ENCODE data around the gene TACC2. TPM values are rescaled to one million over a fixed set of nuclear protein-coding genes. Genes with fewer than 3 reads are reported as not detected.
"Not testable (repeated sequence)": the region's sequence is repeated elsewhere in the genome, so short reads cannot be mapped to it uniquely, and the experiment has no call there.

The TACC2 gene
- total RNA-seq, 4 donors from 2014 or later = 95.9 to 122 (median 114) TPM

DNA sequence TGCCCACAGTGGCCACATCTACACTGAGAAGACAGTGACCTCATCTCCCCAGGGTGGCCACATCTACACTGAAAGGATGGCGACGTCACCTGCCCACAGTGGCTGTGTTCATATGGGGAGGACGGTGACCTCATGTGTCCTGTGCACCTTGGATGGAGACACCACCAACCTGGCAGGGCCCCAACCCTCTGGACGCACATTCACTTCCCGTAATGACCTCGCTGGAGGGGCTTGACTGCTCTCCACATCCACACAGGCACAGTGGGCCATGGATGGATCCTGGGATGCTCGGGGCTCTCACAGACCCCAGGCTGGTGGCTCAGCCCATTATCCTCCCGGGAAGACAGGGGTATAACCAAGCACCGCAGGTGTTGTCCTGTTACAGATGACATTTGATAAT, 212.4 kb downstream of the TACC2 start:
- no peak for DNase-seq
- peaks cover 0 to 7% of the 10 kb centered on the region in 2 donors for H3K4me1 ChIP-seq
- intact Hi-C loops (cut with DNase I) = no loop called here
- H3K9me3 ChIP-seq = no peaks in the 10 kb centered on the region
- no peaks in the 10 kb centered on the region for H3K27me3 ChIP-seq
- TF ChIP-seq POLR2A (IDR thresholded peaks at IDR 0.05) = no peak
- TF ChIP-seq, protein P1, sequence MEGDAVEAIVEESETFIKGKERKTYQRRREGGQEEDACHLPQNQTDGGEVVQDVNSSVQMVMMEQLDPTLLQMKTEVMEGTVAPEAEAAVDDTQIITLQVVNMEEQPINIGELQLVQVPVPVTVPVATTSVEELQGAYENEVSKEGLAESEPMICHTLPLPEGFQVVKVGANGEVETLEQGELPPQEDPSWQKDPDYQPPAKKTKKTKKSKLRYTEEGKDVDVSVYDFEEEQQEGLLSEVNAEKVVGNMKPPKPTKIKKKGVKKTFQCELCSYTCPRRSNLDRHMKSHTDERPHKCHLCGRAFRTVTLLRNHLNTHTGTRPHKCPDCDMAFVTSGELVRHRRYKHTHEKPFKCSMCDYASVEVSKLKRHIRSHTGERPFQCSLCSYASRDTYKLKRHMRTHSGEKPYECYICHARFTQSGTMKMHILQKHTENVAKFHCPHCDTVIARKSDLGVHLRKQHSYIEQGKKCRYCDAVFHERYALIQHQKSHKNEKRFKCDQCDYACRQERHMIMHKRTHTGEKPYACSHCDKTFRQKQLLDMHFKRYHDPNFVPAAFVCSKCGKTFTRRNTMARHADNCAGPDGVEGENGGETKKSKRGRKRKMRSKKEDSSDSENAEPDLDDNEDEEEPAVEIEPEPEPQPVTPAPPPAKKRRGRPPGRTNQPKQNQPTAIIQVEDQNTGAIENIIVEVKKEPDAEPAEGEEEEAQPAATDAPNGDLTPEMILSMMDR (IDR thresholded peaks at IDR 0.05) = no peak
- H3K4me3 ChIP-seq (replicated peaks in 1 of 3) = no peak overlapping the region
- 89 to 96% methylated on average over 3 to 9 of the region's 9 CpGs for WGBS, 2 donors
- no peak overlapping the region for H3K27ac ChIP-seq
- H3K36me3 ChIP-seq = peaks cover 6 to 7% of the 10 kb centered on the region in 2 donors

DNA sequence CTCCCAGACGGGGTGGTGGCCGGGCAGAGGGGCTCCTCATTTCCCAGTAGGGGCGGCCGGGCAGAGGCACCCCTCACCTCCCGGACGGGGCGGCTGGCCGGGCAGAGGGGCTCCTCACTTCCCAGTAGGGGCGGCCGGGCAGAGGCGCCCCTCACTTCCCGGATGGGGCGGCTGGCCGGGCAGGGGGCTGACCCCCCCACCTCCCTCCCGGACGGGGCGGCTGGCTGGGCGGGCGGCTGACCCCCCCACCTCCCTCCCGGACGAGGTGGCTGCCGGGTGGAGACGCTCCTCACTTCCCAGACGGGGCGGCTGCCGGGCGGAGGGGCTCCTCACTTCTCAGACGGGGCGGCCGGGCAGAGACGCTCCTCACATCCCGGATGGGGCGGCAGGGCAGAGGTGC, 214.2 kb downstream of the TACC2 start:
- WGBS, 2 donors = 94 to 100% methylated on average over 6 to 11 of the region's 33 CpGs
- H3K36me3 ChIP-seq; H3K4me3 ChIP-seq (replicated peaks in 1 of 3); H3K27me3 ChIP-seq; intact Hi-C loops (cut with DNase I); H3K27ac ChIP-seq; H3K9me3 ChIP-seq; DNase-seq: not testable (repeated sequence)
- H3K4me1 ChIP-seq = peaks cover 7 to 13% of the 10 kb centered on the region in 2 donors

DNA sequence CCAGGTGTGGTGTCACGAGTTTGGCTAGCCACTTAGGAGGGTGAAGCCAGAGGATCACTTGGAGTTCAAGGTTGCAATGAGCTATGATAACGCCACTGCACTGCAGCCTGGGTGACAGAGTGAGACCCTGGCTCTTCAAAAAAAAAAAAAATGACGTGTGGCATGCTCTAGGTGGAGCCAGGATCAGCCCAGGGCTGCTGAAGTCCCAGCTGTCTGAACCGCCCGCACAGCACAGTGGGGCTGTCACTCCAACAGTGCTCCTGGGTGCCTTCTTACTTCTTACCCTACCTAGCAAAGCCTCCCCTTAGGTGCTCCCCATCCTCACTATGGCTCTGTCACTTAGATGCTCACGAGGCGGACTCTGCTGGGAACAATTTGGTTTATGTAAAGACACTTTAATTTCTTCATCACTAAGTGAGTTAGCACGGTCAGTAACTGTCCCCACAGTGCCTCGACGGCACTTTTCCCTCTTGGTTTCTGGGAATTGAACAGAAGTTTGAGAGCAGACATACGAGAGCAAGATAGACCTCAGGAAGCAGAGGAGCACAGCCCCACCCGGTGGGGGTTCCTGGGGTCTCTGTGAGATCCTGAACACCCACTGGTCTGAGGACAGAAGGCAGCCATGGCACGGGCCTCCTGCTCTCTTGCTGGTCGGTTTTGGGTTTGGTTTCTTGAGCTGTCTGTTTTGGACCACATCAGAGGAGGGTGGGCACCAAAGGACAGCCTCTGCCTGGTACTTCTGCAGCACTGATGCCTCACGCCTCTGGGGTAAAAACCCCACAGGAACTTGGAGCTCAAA, 215.9 kb downstream of the TACC2 start:
- WGBS, 2 donors = 84 to 88% methylated on average over 15 of the region's 15 CpGs
- DNase-seq = no peak
- no peak overlapping the region for H3K27ac ChIP-seq
- TF ChIP-seq, protein P1 (IDR thresholded peaks at IDR 0.05) = no peak
- TF ChIP-seq POLR2A (IDR thresholded peaks at IDR 0.05) = no peak
- H3K9me3 ChIP-seq = no peaks in the 10 kb centered on the region
- intact Hi-C loops (cut with DNase I) = no loop called here
- no peak overlapping the region for H3K4me3 ChIP-seq (replicated peaks in 1 of 3)
- no peaks in the 10 kb centered on the region for H3K27me3 ChIP-seq
- peaks cover 14 to 21% of the 10 kb centered on the region in 2 donors for H3K4me1 ChIP-seq
- peaks cover 6 to 7% of the 10 kb centered on the region in 2 donors for H3K36me3 ChIP-seq

DNA sequence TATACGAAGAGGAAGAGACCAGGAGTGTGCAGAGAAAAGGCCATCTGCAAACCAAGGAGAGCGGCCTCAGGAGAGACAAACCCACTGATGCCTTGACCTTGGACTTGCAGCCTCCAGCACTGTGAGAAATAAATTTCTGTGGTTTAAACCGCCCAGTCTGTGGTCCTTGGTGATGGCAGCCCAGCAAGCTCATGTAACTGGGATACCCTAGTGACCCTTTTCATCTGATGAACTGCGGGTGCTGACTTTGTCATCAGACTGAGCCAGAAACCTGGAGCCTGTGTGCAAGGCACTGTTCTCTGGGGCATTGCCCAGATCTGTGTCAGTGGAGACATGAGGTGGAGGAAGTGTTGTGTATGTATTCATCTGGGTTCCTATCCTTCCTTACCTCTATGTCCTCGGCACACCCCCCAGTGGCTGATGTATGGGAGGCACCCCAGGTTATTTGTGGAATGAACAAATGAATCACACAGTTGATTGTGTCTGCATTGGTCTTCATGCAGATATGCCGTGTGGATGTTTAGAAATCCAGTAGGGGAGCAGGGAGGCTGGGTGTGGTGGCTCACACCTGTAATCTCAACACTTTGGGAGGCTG, 217.6 kb downstream of the TACC2 start:
- intact Hi-C loops (cut with DNase I) = no loop called here
- H3K4me1 ChIP-seq = peaks cover 14 to 21% of the 10 kb centered on the region in 2 donors
- peaks cover 16% of the 10 kb centered on the region in 2 donors for H3K36me3 ChIP-seq
- H3K27me3 ChIP-seq = no peaks in the 10 kb centered on the region
- no peak overlapping the region for H3K27ac ChIP-seq
- TF ChIP-seq POLR2A (IDR thresholded peaks at IDR 0.05) = no peak
- TF ChIP-seq, protein P1 (IDR thresholded peaks at IDR 0.05) = no peak
- no peak for DNase-seq
- WGBS, 2 donors = 94 to 98% methylated on average over 6 of the region's 6 CpGs
- H3K4me3 ChIP-seq (replicated peaks in 1 of 3) = no peak overlapping the region
- H3K9me3 ChIP-seq = no peaks in the 10 kb centered on the region

DNA sequence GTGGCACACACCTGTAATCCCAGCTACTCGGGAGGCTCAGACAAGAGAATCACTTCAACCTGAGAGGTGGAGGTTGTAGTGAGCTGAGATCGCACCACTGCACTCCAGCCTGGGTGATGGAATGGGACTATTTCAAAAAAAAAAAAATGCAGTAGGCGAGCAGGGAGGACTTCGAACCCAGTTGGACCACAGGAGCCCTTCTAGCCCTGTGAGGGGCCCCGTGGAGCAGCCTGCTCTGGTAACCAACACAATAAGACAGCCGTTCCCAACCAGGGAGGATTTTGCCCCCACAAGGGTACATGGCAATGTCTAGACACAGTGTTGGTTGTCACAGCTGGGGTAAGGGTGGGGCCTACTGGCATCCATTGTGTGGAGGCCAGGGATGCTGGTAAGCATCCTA, 218.2 kb downstream of the TACC2 start:
- no peak overlapping the region for H3K4me3 ChIP-seq (replicated peaks in 1 of 3)
- H3K4me1 ChIP-seq = peaks cover 14 to 21% of the 10 kb centered on the region in 2 donors
- peak overlapping the region in 1 of 3 donors; percentile 51 for H3K27ac ChIP-seq
- DNase-seq = no peak
- TF ChIP-seq POLR2A (IDR thresholded peaks at IDR 0.05) = no peak
- TF ChIP-seq, protein P1 (IDR thresholded peaks at IDR 0.05) = no peak
- WGBS, 2 donors = 94 to 95% methylated on average over 6 of the region's 6 CpGs
- H3K27me3 ChIP-seq = no peaks in the 10 kb centered on the region
- intact Hi-C loops (cut with DNase I) = no loop called here
- no peaks in the 10 kb centered on the region for H3K9me3 ChIP-seq
- H3K36me3 ChIP-seq = peaks cover 18 to 21% of the 10 kb centered on the region in 2 donors

Data from thyroid gland (tissue), 4 donors.